OCI-LY1 (cell line): ENCODE data around the gene ASPDH.

ENCODE experiments used
- CTCF ChIP-seq: fragments of 200-600 bp; sonication (generic), shearing (Covaris generic); IDR thresholded peaks from 2 replicates; pipeline ENCODE4 v1.5.1; 2017; ENCODE audit warnings: mild to moderate bottlenecking, antibody characterized with exemption, low read length, moderate library complexity, mixed read lengths
- EZH2 ChIP-seq: fragments of 200-600 bp; sonication (generic), shearing (Covaris generic); IDR thresholded peaks from 2 replicates; pipeline ENCODE4 v1.8.0; 2017; ENCODE audit warnings: borderline replicate concordance, mixed run types, mild to moderate bottlenecking, antibody characterized with exemption, low read length, moderate library complexity, mixed read lengths

- TF ChIP-seq CTCF (no peak), EZH2 (no peak)
These were observed 49.4 kb downstream of the ASPDH start for GRCh38 chr19:50464348-50464747.
